ENCODE results near the gene AOAH.

- TF ChIP-seq CTCF (IDR thresholded peaks at IDR 0.05) (no peak), EZH2 (IDR thresholded peaks at IDR 0.05) (no peak), EZH2phosphoT487 (IDR thresholded peaks at IDR 0.05) (no peak)
Observed at GRCh38 chr7:36546331-36546730, 178.0 kb downstream of the AOAH start.

Measured in neural progenitor cell (in vitro differentiated cells).